ENCODE data around the gene HEBP2.
A peak's percentile ranks its signal among the peaks of the same experiment; 100 is the strongest.
"Not testable (repeated sequence)": the region's sequence is repeated elsewhere in the genome, so short reads cannot be mapped to it uniquely, and the experiment has no call there.

Gene HEBP2

DNA sequence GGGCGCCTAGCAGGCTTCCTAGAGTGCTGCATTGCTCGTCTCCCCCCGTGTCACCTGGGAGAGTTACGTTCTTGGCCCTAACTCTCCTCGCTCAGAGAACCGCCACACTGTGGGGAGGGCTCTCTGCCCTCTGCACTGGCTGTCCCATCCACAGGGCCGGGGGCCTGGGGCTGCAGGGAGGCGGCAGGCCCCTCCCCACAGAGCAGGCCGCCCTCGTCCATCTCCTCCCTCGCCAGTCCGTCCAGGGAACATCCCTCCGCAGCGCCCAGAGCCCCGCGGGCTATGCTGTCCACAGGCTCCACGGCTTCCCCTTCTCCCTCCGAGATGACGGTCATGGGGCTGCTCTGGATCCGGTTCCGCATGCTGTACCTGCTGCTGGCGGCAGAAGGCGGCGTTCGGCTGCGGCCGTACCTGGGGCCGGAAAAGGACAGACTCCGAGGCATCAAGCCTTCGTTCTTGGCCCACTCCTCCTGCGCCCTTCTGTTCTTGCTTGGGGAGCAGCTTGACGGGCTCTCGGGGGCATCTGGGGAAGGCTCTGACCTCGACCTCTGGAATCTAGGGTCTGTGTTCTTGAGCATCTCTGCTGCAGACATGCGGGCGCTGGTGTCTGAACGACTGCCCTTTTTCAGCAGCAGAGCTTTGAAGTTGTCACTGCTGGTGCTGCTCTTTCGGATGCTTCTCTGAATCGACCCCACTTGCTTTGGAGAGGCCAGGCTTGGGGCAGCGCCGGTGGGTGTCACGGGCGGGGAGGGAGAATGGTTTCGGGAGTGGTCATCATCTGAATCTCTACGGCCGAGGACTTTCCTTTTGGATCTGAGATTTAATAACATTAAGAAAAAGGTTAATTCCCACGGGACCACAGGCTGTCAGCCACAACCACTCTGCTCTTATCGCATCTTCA, 20.2 kb downstream of the HEBP2 start:
- no peak for DNase-seq

DNA sequence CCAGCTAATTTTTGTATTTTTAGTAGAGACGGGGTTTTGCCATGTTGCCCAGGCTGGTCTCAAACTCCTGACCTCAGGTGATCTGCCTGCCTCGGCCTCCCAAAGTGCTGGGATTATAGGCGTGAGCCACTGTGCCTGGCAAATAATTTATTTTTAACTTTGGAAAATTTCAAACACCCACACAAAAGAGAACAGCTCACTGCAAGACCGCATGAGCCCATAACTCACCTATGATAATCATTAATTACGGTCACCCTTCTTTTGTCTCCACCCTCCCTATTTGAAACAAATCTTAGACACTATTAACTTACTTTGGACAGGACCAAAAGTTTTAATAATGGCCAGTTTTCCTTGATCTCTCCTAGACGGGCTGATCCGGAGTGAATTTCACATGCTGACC, 21.2 kb downstream of the HEBP2 start:
- DNase-seq = not testable (repeated sequence)

DNA sequence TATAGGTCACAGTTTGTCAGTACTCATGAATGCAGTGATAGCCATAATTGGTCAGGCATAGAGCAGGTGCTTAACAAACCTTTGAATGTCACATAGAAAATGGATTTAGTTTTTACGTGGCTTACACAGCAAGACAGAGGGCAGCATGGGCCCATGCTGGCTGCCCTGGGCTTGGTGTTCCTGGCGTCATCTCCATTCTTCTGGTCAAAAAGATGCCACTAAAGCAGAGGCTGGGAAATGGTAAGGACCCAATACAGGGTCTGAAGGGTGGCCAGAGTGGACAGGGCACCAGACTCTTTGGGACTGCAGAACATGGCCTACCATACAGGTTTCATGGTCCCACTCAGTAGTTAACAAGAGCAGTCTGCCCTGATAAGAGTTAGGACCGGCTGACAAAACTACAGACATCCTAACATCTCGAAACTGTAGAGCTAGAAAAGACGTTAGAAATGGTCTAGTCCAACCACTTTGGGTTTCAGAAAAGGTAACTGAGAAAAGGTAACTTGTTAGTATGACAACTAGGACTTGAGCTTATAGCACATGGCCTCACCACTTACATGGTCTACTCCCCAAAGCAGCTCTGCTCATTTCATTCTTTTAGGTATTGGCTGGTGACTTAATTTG, 22.6 kb downstream of the HEBP2 start:
- no peak for DNase-seq

DNA sequence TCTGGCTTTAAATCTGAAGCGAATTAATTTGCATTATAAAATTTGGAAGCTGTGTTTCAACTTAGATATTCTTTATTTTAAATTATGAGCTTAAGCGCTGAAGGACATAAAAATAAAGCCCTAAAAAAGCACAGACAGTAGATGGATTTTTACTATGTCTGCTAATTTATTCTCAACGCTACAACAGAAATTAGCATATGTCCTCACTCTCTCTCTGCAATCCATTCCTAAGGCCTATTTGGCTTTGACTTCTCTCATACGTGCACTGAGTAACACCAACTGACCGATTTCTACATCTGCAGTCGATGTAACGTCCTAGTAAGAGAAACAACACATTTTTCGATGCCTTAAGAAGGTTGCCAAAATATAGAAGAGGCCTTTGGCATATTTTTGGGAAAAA, 23.7 kb downstream of the HEBP2 start:
- DNase-seq = no peak

- peak; percentile 8 for DNase-seq
Measured at GRCh38 chr6:138428944-138429598, 25.0 kb downstream of the HEBP2 start.

- DNase-seq = no peak
Measured at GRCh38 chr6:138429761-138430160, 25.7 kb downstream of the HEBP2 start.

DNA sequence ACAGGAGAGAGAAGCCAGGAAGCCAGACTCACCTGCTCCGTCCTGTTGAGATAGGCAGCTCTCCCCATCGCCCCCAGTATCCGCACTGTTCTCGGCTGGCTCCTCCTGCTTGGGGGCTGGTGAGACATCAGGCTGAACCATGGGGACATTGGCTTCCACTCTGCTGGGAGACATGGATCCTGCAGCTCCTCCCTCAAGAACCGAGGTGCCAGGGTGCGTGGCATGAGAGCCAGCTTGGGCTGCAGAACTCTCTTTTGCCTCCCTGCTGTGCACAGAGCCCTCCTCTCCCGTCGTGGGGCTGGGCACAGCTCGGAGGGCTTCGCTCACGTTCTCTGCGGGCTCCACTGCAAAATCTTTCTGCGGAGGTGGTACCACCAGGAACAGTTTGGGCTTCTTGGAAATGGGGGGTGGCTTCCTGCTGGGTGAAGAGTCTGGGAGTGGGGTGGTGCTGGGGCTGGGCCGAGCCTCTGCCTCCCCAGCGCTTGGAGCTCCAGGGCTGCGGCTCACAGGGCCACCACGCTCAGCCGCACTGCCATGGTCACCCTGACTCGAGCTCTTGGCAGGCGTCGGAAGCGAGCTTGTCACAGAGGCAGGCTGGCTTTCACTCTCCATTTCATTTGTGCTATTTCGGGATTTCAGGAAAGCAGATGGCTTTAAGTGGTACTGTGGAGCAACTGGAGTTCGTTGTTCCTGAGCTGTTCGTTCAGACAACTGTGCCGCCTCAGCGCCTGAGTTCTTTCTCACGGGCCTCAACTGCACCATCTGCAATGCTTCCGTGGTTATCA, 26.5 kb downstream of the HEBP2 start:
- DNase-seq = no peak

DNA sequence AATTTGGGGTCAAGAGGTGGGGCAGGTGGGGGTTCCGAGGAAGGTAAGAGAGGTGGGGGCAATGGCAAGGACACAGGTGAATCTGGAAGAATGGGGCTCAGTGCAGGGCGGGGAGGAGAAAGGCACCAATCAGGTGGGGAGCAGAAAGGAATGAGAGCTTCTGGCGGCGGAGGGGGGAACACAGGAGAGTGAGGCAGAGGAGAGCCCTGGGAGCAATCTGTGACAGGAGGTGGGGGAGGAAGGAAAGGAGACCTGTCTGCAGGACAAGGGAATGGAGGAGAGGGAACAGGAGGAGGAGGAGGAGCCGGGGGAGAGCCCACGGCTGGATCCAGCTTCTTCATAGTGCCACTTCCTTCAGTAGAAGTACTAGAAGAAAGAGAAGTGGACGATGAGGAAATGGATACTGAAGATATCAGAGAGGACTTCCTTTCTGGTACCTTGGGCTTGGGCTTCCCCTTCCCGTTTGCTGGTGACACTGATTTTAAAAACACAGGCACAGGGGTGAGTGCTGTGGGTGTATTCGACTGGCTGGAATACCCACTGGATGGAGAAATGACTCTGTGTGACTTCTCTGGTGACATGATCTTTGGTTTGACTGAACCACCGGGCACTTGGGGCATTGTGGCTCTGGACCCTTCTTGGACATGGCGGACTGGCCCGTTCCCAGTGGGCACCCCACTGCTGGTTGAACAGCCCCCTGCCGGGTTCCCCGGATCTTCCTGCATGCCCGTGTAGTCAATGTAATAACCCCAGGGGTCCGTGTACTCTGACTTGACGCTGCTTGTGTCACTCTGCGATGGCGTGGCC, 27.4 kb downstream of the HEBP2 start:
- DNase-seq = peak; percentile 3

GRCh38 chr6:138432063-138432356, 28.0 kb downstream of the HEBP2 start:
- no peak for DNase-seq

DNA sequence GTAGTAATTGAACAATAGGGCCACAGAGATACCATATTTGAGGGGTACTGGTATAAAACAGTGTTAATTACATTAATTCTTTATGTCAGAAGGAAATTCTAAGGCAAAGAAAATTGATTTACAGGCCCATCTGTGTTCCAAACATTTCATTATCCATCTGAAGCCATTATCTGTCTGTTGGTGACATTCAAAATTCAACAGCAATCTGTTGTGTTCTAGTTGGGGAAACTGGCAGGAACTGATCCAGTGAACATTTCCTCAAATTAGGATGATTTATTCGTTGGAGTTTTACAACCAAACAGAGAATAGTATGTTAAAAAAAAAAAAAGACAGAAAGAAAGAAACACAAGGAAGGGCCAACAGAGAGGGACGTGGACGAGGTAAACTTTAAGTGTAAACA, 30.1 kb downstream of the HEBP2 start:
- DNase-seq = no peak

GRCh38 chr6:138434925-138435324, 30.9 kb downstream of the HEBP2 start:
- DNase-seq = no peak

GRCh38 chr6:138439546-138439945, 35.5 kb downstream of the HEBP2 start:
- DNase-seq = no peak

GRCh38 chr6:138440296-138440695, 36.3 kb downstream of the HEBP2 start:
- no peak for DNase-seq

- DNase-seq = peak; percentile 8
Measured at GRCh38 chr6:138440758-138441357, 36.8 kb downstream of the HEBP2 start.

- DNase-seq = no peak
Measured at GRCh38 chr6:138441965-138442364, 37.9 kb downstream of the HEBP2 start.

DNA sequence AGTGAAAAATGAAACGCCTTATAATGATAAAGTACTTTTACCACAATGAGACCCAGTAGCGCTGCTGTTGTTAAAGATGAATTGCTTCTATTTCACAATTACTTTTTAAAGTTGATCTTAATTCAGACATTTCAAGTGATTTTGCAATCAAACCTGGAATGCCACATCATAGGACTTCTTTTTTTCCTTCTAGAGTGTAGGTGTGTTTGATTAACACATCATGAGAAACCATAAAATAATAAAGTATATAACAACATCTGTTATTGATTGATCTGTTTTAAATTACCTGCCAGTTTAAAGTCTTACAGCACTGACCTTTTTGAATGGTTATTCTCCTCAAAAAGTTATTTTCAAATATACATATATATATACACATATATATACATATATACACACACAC, 38.6 kb downstream of the HEBP2 start:
- DNase-seq = no peak

DNA sequence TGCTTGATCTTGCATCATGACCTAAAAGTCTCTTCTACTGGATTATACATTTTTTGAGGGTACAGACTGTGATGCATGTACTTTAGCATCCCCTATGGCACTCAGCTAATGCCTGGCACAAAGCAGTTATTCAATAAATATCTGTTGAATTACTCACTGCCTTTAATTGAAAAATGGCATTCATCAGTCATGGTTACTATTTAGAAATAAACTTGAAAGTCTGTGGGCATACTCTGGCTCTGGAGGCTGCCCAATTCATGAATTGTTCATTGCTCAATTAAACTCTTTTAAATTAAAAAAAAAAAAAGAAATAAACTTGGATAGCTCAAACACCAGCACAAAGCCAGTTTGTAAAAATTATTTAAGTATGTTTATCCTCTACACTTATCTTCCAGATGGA, 40.0 kb downstream of the HEBP2 start:
- DNase-seq = no peak

DNA sequence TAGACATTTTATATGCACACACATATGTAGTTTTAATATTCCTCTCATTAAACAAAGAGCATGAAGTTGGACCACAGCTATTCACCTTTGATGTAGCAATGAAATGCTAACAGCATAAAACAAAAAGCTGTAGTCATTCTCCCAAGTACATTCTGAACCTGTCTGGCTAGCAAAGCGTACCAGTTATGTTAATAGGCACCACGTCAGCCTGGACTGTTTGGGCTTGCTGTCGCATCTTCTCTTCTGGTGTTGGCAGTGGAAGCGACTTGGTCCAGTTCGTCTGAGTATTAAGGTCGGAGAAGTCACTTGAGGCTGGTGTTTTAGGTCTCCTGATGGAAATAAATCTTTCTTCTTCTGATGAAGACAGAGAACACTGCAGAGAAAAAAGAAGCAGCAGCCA, 42.8 kb downstream of the HEBP2 start:
- no peak for DNase-seq

DNA sequence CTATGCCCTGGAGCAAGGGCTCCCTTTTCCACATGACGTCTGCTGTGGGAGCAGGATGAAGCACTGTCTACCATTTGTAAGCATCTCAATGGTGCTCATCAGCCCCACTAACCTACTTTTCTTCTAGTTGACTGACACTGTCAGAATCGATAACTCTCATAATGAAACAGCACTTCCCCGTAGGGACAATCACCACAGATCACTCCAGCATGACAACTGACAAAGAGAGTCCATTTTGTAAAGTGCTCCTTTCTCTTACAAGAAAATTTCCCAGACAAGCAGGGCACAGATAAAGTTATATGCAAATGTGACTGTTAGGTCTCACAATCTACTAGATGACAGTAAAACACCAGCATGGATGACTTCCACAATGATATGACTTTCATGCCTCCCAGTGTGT, 46.4 kb downstream of the HEBP2 start:
- DNase-seq = no peak

DNA sequence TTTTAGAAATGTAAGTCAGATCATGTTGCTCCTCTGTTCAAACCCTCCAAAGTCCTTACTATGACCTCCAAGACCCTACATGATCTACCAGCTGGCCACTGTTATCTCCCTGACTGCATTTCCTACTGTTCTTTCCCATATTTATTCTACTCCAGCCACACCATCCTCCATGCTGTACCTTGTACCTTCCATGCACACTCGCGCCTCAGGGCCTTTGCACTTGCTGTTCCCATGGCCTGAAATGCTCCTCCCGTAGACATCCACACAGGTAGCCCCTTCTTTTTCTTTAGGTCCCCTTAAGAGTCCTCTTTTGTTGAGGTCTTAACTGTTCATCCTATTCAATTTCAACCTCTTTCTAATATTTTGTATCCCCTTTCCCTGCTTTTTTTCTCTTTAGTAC, 47.0 kb downstream of the HEBP2 start:
- no peak for DNase-seq

DNA sequence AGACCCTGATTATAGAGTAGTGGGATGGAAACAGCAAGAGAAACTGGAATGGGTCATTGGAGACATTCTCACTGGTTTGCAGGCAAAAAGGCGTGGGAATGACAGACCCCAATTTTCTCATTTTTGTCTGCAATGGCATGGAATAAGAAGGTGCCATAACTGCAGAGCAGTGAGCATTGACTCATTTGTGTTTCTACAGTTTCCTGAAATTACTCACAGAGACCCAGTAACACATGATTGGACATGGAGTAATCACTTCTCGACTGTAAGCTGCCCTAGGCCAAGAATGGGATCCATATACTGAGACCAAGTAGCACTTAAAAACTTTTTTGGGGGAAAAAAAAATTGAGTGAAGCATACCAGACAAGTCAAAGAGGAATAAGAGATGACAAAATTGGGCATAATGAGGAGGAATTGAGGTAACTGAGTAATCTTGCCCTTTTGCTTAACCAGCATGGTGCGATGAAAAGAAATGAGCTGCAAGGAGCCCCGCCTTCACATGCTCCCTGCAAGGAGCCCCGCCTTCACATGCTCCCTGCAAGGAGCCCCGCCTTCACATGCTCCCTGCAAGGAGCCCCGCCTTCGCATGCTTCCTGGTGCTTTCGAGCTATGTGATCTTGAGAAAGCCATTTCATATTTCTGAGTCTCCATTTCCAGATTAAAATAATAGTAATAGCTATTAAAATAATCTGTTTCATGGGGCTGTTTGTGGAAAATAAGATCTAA, 51.1 kb downstream of the HEBP2 start:
- DNase-seq = no peak
